Neuronal stem cell (in vitro differentiated cells): ENCODE measurements around the gene SLC6A7.

Source experiments
- DNase-seq: peaks from one replicate; pipeline ENCODE4 v3.0.0-alpha.2; 2013; ENCODE audit warnings: low spot score
- H2AFZ ChIP-seq: one replicate; pipeline ENCODE4 v1.6.1; 2013; ENCODE audit warnings: mild to moderate bottlenecking, low read length, inconsistent platforms
- H2AK5ac ChIP-seq: 2 replicates; pipeline ENCODE4 v1.6.1; 2013; ENCODE audit warnings: low read depth, mild to moderate bottlenecking, inconsistent platforms, low read length, moderate library complexity, mixed read lengths
- H2BK120ac ChIP-seq: 2 replicates; pipeline ENCODE4 v1.6.1; 2013; ENCODE audit warnings: low read depth, mild to moderate bottlenecking, inconsistent platforms, low read length, moderate library complexity, mixed read lengths
- H2BK12ac ChIP-seq: one replicate; pipeline ENCODE4 v1.6.1; 2013; ENCODE audit warnings: low read length, inconsistent platforms
- H2BK15ac ChIP-seq: 2 replicates; pipeline ENCODE4 v1.6.1; 2013; ENCODE audit warnings: mild to moderate bottlenecking, low read length, inconsistent platforms, mixed read lengths
- H2BK5ac ChIP-seq: one replicate; pipeline ENCODE4 v1.6.1; 2013; ENCODE audit warnings: inconsistent platforms, mild to moderate bottlenecking, low read length, moderate library complexity
- H3K14ac ChIP-seq: one replicate; pipeline ENCODE4 v1.6.1; 2013; ENCODE audit warnings: low read length, inconsistent platforms
- H3K18ac ChIP-seq: 2 replicates; pipeline ENCODE4 v1.6.1; 2013; ENCODE audit warnings: low read length, inconsistent platforms
- H3K23ac ChIP-seq: 2 replicates; pipeline ENCODE4 v1.6.1; 2013; ENCODE audit warnings: low read depth, mild to moderate bottlenecking, mixed read lengths, low read length, inconsistent platforms; ENCODE audit not compliant: poor library complexity
- H3K27ac ChIP-seq: replicated peaks from 3 replicates; pipeline ENCODE4 v1.5.1; 2013; ENCODE audit warnings: low read length, inconsistent platforms
- H3K27me3 ChIP-seq, 3 experiments: 2 replicates each; pipeline ENCODE4 v1.6.1; 2013; ENCODE audit warnings: low read length in 3 of 3, mild to moderate bottlenecking in 2 of 3, inconsistent platforms in 1 of 3, low read depth in 1 of 3, mixed read lengths in 1 of 3, moderate library complexity in 1 of 3; ENCODE audit not compliant: control insufficient read depth in 3 of 3, insufficient read depth in 3 of 3
- H3K36me3 ChIP-seq, 2 donors: replicated peaks in 1 of 2; 2 replicates each; pipeline ENCODE4 v1.6.1; 2013; ENCODE audit warnings: low read length in 2 of 2; ENCODE audit not compliant: control insufficient read depth in 2 of 2, insufficient read depth in 2 of 2
- H3K4ac ChIP-seq: 2 replicates; pipeline ENCODE4 v1.6.1; 2013; ENCODE audit warnings: inconsistent platforms, mild to moderate bottlenecking, low read length, moderate library complexity
- H3K4me1 ChIP-seq, 2 donors: 1 replicate in 1 of 2; 2 replicates in 1 of 2; pipeline ENCODE4 v1.6.1; 2013; ENCODE audit warnings: low read length in 2 of 2, low read depth in 1 of 2; ENCODE audit not compliant: control insufficient read depth in 2 of 2, insufficient read depth in 1 of 2
- H3K4me2 ChIP-seq: one replicate; pipeline ENCODE4 v1.6.1; 2013; ENCODE audit warnings: mild to moderate bottlenecking, low read length, inconsistent platforms; ENCODE audit not compliant: insufficient read depth, poor library complexity, severe bottlenecking
- H3K4me3 ChIP-seq, 2 donors: 2 replicates each; pipeline ENCODE4 v1.5.1; 2013; ENCODE audit warnings: low read length in 2 of 2, mild to moderate bottlenecking in 2 of 2, inconsistent platforms in 1 of 2, moderate library complexity in 1 of 2
- H3K79me1 ChIP-seq: one replicate; pipeline ENCODE4 v1.6.1; 2013; ENCODE audit warnings: low read depth, mild to moderate bottlenecking, inconsistent platforms, low read length, moderate library complexity
- H3K9ac ChIP-seq: one replicate; pipeline ENCODE4 v1.6.1; 2013; ENCODE audit warnings: mild to moderate bottlenecking, low read depth, low read length, inconsistent platforms; ENCODE audit not compliant: poor library complexity
- H3K9me3 ChIP-seq, 2 donors: replicated peaks in 1 of 2; 2 replicates each; pipeline versions ENCODE3 to v1.6.1; 2013; ENCODE audit warnings: low read length in 2 of 2, mild to moderate bottlenecking in 2 of 2, inconsistent platforms in 1 of 2, low read depth in 1 of 2, mixed read lengths in 1 of 2, moderate library complexity in 1 of 2; ENCODE audit not compliant: control insufficient read depth in 2 of 2, insufficient read depth in 1 of 2
- H4K8ac ChIP-seq: one replicate; pipeline ENCODE4 v1.6.1; 2013; ENCODE audit warnings: low read depth, mild to moderate bottlenecking, inconsistent platforms, low read length, moderate library complexity
- H4K91ac ChIP-seq: one replicate; pipeline ENCODE4 v1.6.1; 2013; ENCODE audit warnings: low read length, low read depth, mild to moderate bottlenecking, inconsistent platforms; ENCODE audit not compliant: poor library complexity
- WGBS, 2 donors: extraction: QIAGEN DNeasy Blood & Tissue Kit; methylation state at CpG; one replicate each; pipeline ENCODE4 v1.1.7; 2013; ENCODE audit warnings: missing lambda C conversion rate in 2 of 2, mixed read lengths in 1 of 2; ENCODE audit not compliant: insufficient read length in 2 of 2, insufficient replicate concordance in 1 of 2; ENCODE audit errors: extremely low coverage in 2 of 2; 5-methylcytosine and 5-hydroxymethylcytosine counted together

The SLC6A7 gene

DNA sequence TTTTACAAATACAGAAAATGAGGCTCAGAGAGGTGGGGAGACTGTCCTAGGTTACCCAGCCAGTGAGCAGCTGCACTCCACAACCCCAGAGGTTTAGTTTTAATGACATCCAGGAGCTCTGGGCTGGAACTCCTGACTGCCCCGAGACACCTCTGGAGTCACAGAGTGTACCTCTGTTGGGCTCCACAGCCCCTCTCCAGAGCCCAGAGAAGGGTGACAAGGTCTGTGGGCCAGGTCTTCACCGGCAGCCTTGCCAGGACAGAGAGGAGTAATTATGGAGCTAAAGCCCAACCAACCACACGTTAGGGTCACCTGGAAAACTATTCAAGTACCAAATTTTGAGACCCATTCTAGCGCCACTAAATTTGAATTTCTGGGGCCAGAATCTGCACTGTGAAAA lies 12.1 kb upstream of the SLC6A7 start:
- peaks cover 1 to 4% of the 10 kb centered on the region in 2 donors for H3K4me1 ChIP-seq
- H3K4ac ChIP-seq, result no peak overlapping the region
- no peak overlapping the region for H3K4me3 ChIP-seq
- H4K91ac ChIP-seq, result no peak overlapping the region
- no peak overlapping the region for H2BK12ac ChIP-seq
- no peak overlapping the region for H3K23ac ChIP-seq
- H2AFZ ChIP-seq, result no peak overlapping the region
- H2AK5ac ChIP-seq, result no peak overlapping the region
- H3K27ac ChIP-seq, result no peak overlapping the region
- no peak overlapping the region for H2BK5ac ChIP-seq
- H2BK15ac ChIP-seq, result no peak overlapping the region
- H3K14ac ChIP-seq, result no peak overlapping the region
- no peak for DNase-seq
- H4K8ac ChIP-seq, result no peak overlapping the region
- H2BK120ac ChIP-seq, result no peak overlapping the region
- no peak overlapping the region for H3K4me2 ChIP-seq
- no CpG with 5 or more reads among the region's 4 CpGs for WGBS, 2 donors
- H3K18ac ChIP-seq, result no peak overlapping the region
- H3K27me3 ChIP-seq, result peaks cover 0 to 23% (median 0%) of the 10 kb centered on the region in 3 experiments
- H3K79me1 ChIP-seq, result no peaks in the 10 kb centered on the region
- no peaks in the 10 kb centered on the region for H3K36me3 ChIP-seq
- no peak overlapping the region for H3K9ac ChIP-seq
- no peaks in the 10 kb centered on the region for H3K9me3 ChIP-seq

DNA sequence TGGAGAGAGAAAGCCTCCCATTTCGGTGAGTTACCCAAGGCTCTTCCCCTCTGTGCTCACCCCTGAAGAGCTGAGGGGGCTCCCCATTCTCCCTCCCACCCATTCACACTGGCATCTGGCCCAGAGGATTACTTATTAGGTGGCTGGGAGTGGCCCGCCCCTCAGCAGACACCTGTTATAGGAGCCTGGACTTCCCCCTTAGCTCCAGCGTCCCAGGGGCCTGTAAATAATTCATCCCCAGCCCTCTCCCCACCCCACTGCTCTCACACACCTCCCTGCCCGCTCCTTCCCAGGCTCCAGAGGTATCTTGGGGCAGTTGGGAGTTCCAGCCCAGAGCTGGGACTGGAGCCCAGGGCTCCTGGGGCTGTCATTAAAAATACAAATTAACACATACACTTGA lies 11.6 kb upstream of the SLC6A7 start:
- H2BK12ac ChIP-seq, result no peak overlapping the region
- no peak overlapping the region for H3K4me2 ChIP-seq
- H2BK120ac ChIP-seq, result no peak overlapping the region
- H4K91ac ChIP-seq, result no peak overlapping the region
- no peak overlapping the region for H3K18ac ChIP-seq
- no peak overlapping the region for H3K4ac ChIP-seq
- H3K9me3 ChIP-seq, result no peaks in the 10 kb centered on the region
- no peak overlapping the region for H2BK5ac ChIP-seq
- H2AFZ ChIP-seq, result no peak overlapping the region
- H3K9ac ChIP-seq, result no peak overlapping the region
- no peaks in the 10 kb centered on the region for H3K79me1 ChIP-seq
- no peak overlapping the region for H3K14ac ChIP-seq
- H4K8ac ChIP-seq, result no peak overlapping the region
- H3K36me3 ChIP-seq, result no peaks in the 10 kb centered on the region
- no CpG with 5 or more reads among the region's 4 CpGs for WGBS, 2 donors
- no peak for DNase-seq
- peaks cover 0 to 23% (median 0%) of the 10 kb centered on the region in 3 experiments for H3K27me3 ChIP-seq
- no peak overlapping the region for H3K27ac ChIP-seq
- no peak overlapping the region for H2BK15ac ChIP-seq
- H3K4me3 ChIP-seq, result no peak overlapping the region
- no peak overlapping the region for H2AK5ac ChIP-seq
- H3K23ac ChIP-seq, result no peak overlapping the region
- peaks cover 1% of the 10 kb centered on the region in 2 donors for H3K4me1 ChIP-seq

DNA sequence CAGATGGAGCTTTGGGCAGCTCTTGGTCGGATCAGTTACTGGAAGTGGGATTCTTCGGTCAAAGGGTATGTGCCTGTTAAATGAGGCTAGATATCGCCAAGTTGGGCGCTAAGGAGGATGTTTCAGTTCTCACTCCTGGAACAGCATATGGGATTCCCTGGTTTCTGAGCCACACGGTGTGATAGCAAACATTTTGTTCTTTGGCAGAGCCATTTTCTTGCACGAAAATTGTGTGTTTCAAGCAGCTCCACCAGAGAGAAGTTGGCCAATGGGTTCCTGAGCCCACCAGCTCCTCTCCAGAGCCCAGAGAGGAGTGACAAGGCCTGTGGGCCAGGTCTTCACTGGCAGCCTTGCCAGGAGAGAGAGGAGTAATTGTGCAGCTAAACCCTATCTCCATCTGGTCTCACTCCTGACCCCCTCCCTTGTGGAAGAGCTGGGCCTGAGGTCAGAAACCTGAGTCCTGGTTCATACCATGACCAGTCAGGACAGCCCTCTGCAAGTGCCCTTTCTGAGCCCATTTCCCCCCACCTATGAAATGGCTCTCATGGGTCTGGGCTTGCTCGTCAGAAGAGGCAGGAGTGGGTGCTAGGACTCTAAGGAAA lies 10.7 kb upstream of the SLC6A7 start:
- H3K4ac ChIP-seq, result no peak overlapping the region
- H3K27me3 ChIP-seq, result peaks cover 0 to 30% (median 0%) of the 10 kb centered on the region in 3 experiments
- no peak overlapping the region for H3K4me3 ChIP-seq
- H4K8ac ChIP-seq, result no peak overlapping the region
- no peak overlapping the region for H3K14ac ChIP-seq
- no peak overlapping the region for H3K9ac ChIP-seq
- no peak overlapping the region for H3K27ac ChIP-seq
- no CpG with 5 or more reads among the region's 7 CpGs for WGBS, 2 donors
- no peak overlapping the region for H3K4me2 ChIP-seq
- H4K91ac ChIP-seq, result no peak overlapping the region
- H2AK5ac ChIP-seq, result peak overlapping the region; percentile 20
- H3K79me1 ChIP-seq, result no peaks in the 10 kb centered on the region
- no peak for DNase-seq
- H3K4me1 ChIP-seq, result peaks cover 0 to 1% of the 10 kb centered on the region in 2 donors
- no peak overlapping the region for H2AFZ ChIP-seq
- no peaks in the 10 kb centered on the region for H3K9me3 ChIP-seq
- H2BK12ac ChIP-seq, result no peak overlapping the region
- H3K23ac ChIP-seq, result no peak overlapping the region
- no peak overlapping the region for H2BK5ac ChIP-seq
- no peaks in the 10 kb centered on the region for H3K36me3 ChIP-seq
- H2BK120ac ChIP-seq, result no peak overlapping the region
- H3K18ac ChIP-seq, result no peak overlapping the region
- H2BK15ac ChIP-seq, result no peak overlapping the region

DNA sequence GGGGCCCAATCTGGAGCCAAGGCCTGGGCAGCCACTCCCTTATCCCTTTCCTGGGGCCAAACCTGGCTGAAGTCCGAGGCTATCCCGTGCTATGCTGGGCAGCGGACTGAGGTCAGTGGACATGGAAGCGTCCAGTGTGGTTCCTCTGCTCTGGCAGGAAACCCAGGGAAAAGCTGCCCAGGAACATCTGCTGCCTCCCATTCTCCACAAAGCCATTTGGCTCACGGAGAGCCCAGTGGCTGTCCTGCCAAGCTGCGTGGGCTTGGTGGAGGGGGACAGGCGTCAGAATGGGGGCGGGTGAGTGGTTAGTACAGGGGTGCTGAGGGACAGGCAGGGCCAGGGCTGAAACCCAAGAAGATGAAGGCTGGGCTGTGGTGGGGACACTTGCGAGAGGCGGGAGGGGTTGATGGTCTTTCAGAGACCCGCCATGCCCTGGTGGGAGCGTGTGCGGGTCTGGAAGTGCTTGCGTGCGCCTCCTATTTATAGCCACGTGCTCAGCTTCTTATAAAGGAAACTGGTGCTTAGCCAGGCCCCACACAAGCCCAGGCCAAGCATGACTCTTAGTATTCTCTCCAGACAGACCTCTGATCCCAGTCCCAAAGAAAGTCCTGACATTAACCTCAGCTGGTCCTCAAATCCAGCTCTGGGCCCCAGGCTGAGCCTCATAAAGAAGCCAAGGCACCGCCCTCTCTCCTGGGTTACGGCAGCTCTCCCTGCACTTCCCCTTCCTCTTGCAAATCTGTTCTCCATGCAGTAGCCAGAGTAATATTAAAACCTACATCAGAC lies 9.4 kb upstream of the SLC6A7 start:
- Histone ChIP-seq H3K27ac (no peak overlapping the region), H3K9me3 (no peaks in the 10 kb centered on the region), H3K27me3 (peaks cover 0 to 43% (median 0%) of the 10 kb centered on the region in 3 experiments), H3K4me2 (no peak overlapping the region), H2BK15ac (no peak overlapping the region), H3K23ac (no peak overlapping the region), H3K18ac (no peak overlapping the region), H3K9ac (no peak overlapping the region), H2AFZ (peak overlapping the region; percentile 74), H2BK5ac (no peak overlapping the region), H3K4me1 (peaks cover 0 to 1% of the 10 kb centered on the region in 2 donors), H2AK5ac (peak overlapping the region; percentile 51), H3K4ac (no peak overlapping the region), H4K91ac (no peak overlapping the region), H3K4me3 (no peak overlapping the region), H3K36me3 (no peaks in the 10 kb centered on the region), H3K79me1 (no peaks in the 10 kb centered on the region), H2BK120ac (no peak overlapping the region), H4K8ac (no peak overlapping the region), H2BK12ac (no peak overlapping the region), H3K14ac (no peak overlapping the region)
- no CpG with 5 or more reads among the region's 18 CpGs for WGBS, 2 donors
- no peak for DNase-seq
